Endothelial cell of umbilical vein (primary cell): ENCODE results near the gene G3BP1. TPM values are rescaled to one million over a fixed set of nuclear protein-coding genes. Genes with fewer than 3 reads are reported as not detected.

Experiments used
- BruUV-seq: library from RNA; stranded (reverse); fragments of 400-500 nt; replicated peaks from 2 replicates; lab custom pipeline; 2021; lab: Mats Ljungman, UMichigan
- CTCF ChIA-PET: fragments of 300-600, 350-600 bp; sonication (Branson Sonifier 250); formaldehyde crosslinking; loops from one replicate; lab custom pipeline; 2021; ENCODE audit warnings: antibody characterized with exemption, inconsistent platforms; lab: Charles Lee
- POLR2A ChIA-PET: fragments of 300-600, 350-600 bp; sonication (Branson Sonifier 250); formaldehyde crosslinking; loops from one replicate; lab custom pipeline; 2021; ENCODE audit warnings: antibody characterized with exemption, inconsistent platforms; lab: Charles Lee
- DNase-seq: peaks from one replicate; pipeline ENCODE4 v3.0.0-alpha.2; 2011; ENCODE audit warnings: low read depth, low spot score
- FAIRE-seq: peaks from 2 replicates; lab custom pipeline; 2011; peaks lifted over from hg19 to GRCh38; lab: Jason Lieb, UNC
- H2AFZ ChIP-seq: 2 replicates; pipeline ENCODE4 v1.6.0; 2012; ENCODE audit warnings: low read depth, low read length, control low read depth, inconsistent platforms
- H3K27ac ChIP-seq: 2 replicates; pipeline ENCODE4 v1.5.1; 2011; ENCODE audit warnings: low read depth, mild to moderate bottlenecking, control low read depth, low read length, moderate library complexity; ENCODE audit not compliant: insufficient read depth
- H3K27me3 ChIP-seq, 2 experiments: 2 replicates each; pipeline versions ENCODE4 v1.6.0 to v1.6.1; 2011; ENCODE audit warnings: low read length in 2 of 2, mixed read lengths in 1 of 2; ENCODE audit not compliant: control insufficient read depth in 2 of 2, insufficient read depth in 2 of 2
- H3K36me3 ChIP-seq, 2 experiments: 2 replicates in 1 of 2; 3 replicates in 1 of 2; pipeline ENCODE4 v1.5.1; 2011; ENCODE audit warnings: low read length in 2 of 2, mild to moderate bottlenecking in 1 of 2, moderate library complexity in 1 of 2; ENCODE audit not compliant: control insufficient read depth in 2 of 2, insufficient read depth in 2 of 2; ENCODE audit errors: extremely low read depth in 1 of 2
- H3K4me1 ChIP-seq: 3 replicates; pipeline ENCODE4 v1.5.1; 2011; ENCODE audit warnings: mild to moderate bottlenecking, low read length; ENCODE audit not compliant: control insufficient read depth, insufficient read depth; ENCODE audit errors: extremely low read depth
- H3K4me2 ChIP-seq: 2 replicates; pipeline ENCODE4 v1.6.1; 2011; ENCODE audit warnings: low read length, control low read depth, mixed read lengths; ENCODE audit not compliant: insufficient read depth
- H3K4me3 ChIP-seq, 3 experiments: fragments of 200-600 bp in 1 of 3; sonication (generic), shearing (Covaris generic) in 1 of 3; replicated peaks in 1 of 3; 2 replicates each; pipeline ENCODE4 v1.5.1; 2011 to 2016; ENCODE audit warnings: control low read depth in 3 of 3, low read length in 3 of 3, mild to moderate bottlenecking in 2 of 3, inconsistent platforms in 1 of 3, low read depth in 1 of 3, moderate library complexity in 1 of 3; ENCODE audit not compliant: insufficient read depth in 1 of 3
- H3K79me2 ChIP-seq: 2 replicates; pipeline ENCODE4 v1.6.0; 2012; ENCODE audit warnings: low read length, inconsistent platforms; ENCODE audit not compliant: control insufficient read depth, insufficient read depth
- H3K9ac ChIP-seq: replicated peaks from 2 replicates; pipeline ENCODE3; 2011; ENCODE audit warnings: low read length, control low read depth; ENCODE audit not compliant: insufficient read depth; ENCODE audit errors: extremely low read depth
- H3K9me1 ChIP-seq: replicated peaks from 3 replicates; pipeline ENCODE4 v1.6.0; 2011; ENCODE audit warnings: mild to moderate bottlenecking, low read length; ENCODE audit not compliant: control insufficient read depth, insufficient read depth; ENCODE audit errors: extremely low read depth
- H3K9me3 ChIP-seq: replicated peaks from 2 replicates; pipeline ENCODE4 v1.5.1; 2012; ENCODE audit warnings: low read length, inconsistent platforms; ENCODE audit not compliant: control insufficient read depth, insufficient read depth
- H4K20me1 ChIP-seq: replicated peaks from 2 replicates; pipeline ENCODE3; 2011; ENCODE audit warnings: mild to moderate bottlenecking, low read length; ENCODE audit not compliant: control insufficient read depth, insufficient read depth; ENCODE audit errors: extremely low read depth
- CTCF ChIP-seq, 2 donors: IDR thresholded peaks; 1 replicate in 1 of 2; 2 replicates in 1 of 2; pipeline ENCODE4 v1.5.1; 2011; ENCODE audit warnings: low read length in 2 of 2, mild to moderate bottlenecking in 2 of 2, moderate library complexity in 2 of 2, control low read depth in 1 of 2, inconsistent platforms in 1 of 2, low read depth in 1 of 2; ENCODE audit not compliant: insufficient read depth in 1 of 2; ENCODE audit errors: extremely low read depth in 1 of 2
- EZH2 ChIP-seq: IDR thresholded peaks from 2 replicates; pipeline ENCODE4 v1.6.1; 2012; ENCODE audit warnings: borderline replicate concordance, low read depth, mild to moderate bottlenecking, moderate library complexity, low read length, inconsistent platforms; ENCODE audit not compliant: severe bottlenecking
- FOS ChIP-seq: IDR thresholded peaks from 2 replicates; pipeline ENCODE4 v1.6.1; 2011; ENCODE audit warnings: mild to moderate bottlenecking, low read length, moderate library complexity, borderline replicate concordance; ENCODE audit not compliant: insufficient read depth
- GATA2 ChIP-seq: IDR thresholded peaks from 2 replicates; pipeline ENCODE4 v1.7.0; 2011; ENCODE audit warnings: low read depth, mild to moderate bottlenecking, moderate library complexity, mixed read lengths, low read length; ENCODE audit not compliant: insufficient read length, insufficient read depth
- JUN ChIP-seq: IDR thresholded peaks from 2 replicates; pipeline ENCODE4 v1.6.1; 2011; ENCODE audit warnings: borderline replicate concordance, low read depth; ENCODE audit not compliant: insufficient read length, insufficient read depth
- MAX ChIP-seq: IDR thresholded peaks from 2 replicates; pipeline ENCODE4 v1.6.1; 2011; ENCODE audit not compliant: insufficient read depth, insufficient read length
- MYC ChIP-seq: IDR thresholded peaks from one replicate; pipeline ENCODE4 v1.6.1; 2011; ENCODE audit warnings: mild to moderate bottlenecking, low read depth, low read length
- POLR2A ChIP-seq: IDR thresholded peaks from 2 replicates; pipeline ENCODE4 v1.6.1; 2012; ENCODE audit warnings: low read depth, mild to moderate bottlenecking, control low read depth, low read length
- POLR2AphosphoS5 ChIP-seq: IDR thresholded peaks from 2 replicates; pipeline ENCODE4 v1.6.1; 2012; ENCODE audit warnings: low read depth, mild to moderate bottlenecking, control low read depth, low read length, moderate library complexity; ENCODE audit not compliant: insufficient read depth
- dilution Hi-C: fragments of 300-500 bp; cut with MboI; formaldehyde crosslinking; loops from one replicate; pipeline ENCODE4 v1.15.0; 2019; ENCODE audit warnings: low sequenced_read_pairs; ENCODE audit not compliant: extremely low pct_ligation_motif_present
- intact Hi-C: fragments of 100-400 bp; cut with micrococcal nuclease; formaldehyde crosslinking; loops from one replicate; pipeline ENCODE4 v1.10.0; 2022
- polyA plus RNA-seq, 4 experiments: library from polyadenylated mRNA; depleted of rRNA in 3 of 4; stranded (reverse) in 3 of 4; unstranded in 1 of 4; fragments of >200 nt; gene quantifications; 2 replicates each; pipeline versions ENCODE4 v1.2.1 to v1.2.3, GENCODE V29; 2011 to 2012; ENCODE audit warnings: missing spikeins in 1 of 4
- total RNA-seq: library from RNA; stranded (reverse); gene quantifications from 2 replicates; pipeline ENCODE4 v1.2.3, GENCODE V29; 2021

The G3BP1 gene
- total and polyA plus RNA-seq, 2 donors (not counting 3 experiments of a cell fraction or from before 2014, with no cell fraction given) = 50.5 to 262 TPM

- H4K20me1 ChIP-seq = peaks cover 9% of the 10 kb centered on the region
- H2AFZ ChIP-seq = no peak overlapping the region
- no peak overlapping the region for H3K9ac ChIP-seq
- ChIA-PET POLR2A (interaction anchor here (1.0 kb wide), 1 partner anchor 10 kb away, joined by 3 read pairs; no protein-coding TSS in a partner anchor), CTCF (interaction anchor here (0.9 kb wide), 1 partner anchor 13 kb away, joined by 3 read pairs; no protein-coding TSS in a partner anchor)
- H3K4me1 ChIP-seq = no peaks in the 10 kb centered on the region
- H3K36me3 ChIP-seq = peaks cover 16 to 30% of the 10 kb centered on the region in 2 experiments
- intact Hi-C loops = no loop called here
- H3K4me3 ChIP-seq = no peak overlapping the region
- dilution Hi-C loops = no loop called here
- no peaks in the 10 kb centered on the region for H3K9me1 ChIP-seq
- no peak overlapping the region for H3K4me2 ChIP-seq
- H3K27me3 ChIP-seq = no peaks in the 10 kb centered on the region
- no peak for TF ChIP-seq CTCF (IDR thresholded peaks at IDR 0.05; ENCODE audit: extremely low read depth in 1 of 2, insufficient read depth in 1 of 2, low read depth in 1 of 2, low read length in 2 of 2)
- TF ChIP-seq POLR2AphosphoS5 = no peak
- no peak for TF ChIP-seq FOS
- TF ChIP-seq JUN = no peak
- no peak for TF ChIP-seq MYC
- TF ChIP-seq GATA2 = no peak
- TF ChIP-seq MAX = no peak
- no peak for TF ChIP-seq POLR2A
- TF ChIP-seq EZH2 = no peak
- no peak for DNase-seq
- FAIRE-seq = no peak
- H3K9me3 ChIP-seq = no peaks in the 10 kb centered on the region
- H3K27ac ChIP-seq = no peak overlapping the region
- BruUV-seq = no TSS peak
- peaks cover 63% of the 10 kb centered on the region for H3K79me2 ChIP-seq
Observed at GRCh38 chr5:151805414-151806223, 33.9 kb downstream of the G3BP1 start.
